MCF 10A (cell line): ENCODE measurements around the gene CAPG. TPM values are rescaled to one million over a fixed set of nuclear protein-coding genes. Genes with fewer than 3 reads are reported as not detected.
A peak's percentile ranks its signal among the peaks of the same experiment; 100 is the strongest.

Source experiments
- BruUV-seq: library from RNA; stranded (reverse); fragments of 400-500 nt; replicated peaks from 2 replicates; lab custom pipeline; 2021; lab: Mats Ljungman, UMichigan
- CTCF ChIA-PET: fragments of 300-600 bp; sonication (Branson Sonifier 250); formaldehyde crosslinking; extraction: SDS; loops from one replicate; lab custom pipeline; 2021; ENCODE audit warnings: antibody characterized with exemption, inconsistent platforms; lab: Yijun Ruan, JAX
- POLR2A ChIA-PET: fragments of 300-600, 350-650 bp; sonication (Branson Sonifier 250); formaldehyde crosslinking; extraction: SDS; loops from one replicate; lab custom pipeline; 2020; ENCODE audit warnings: antibody characterized with exemption, inconsistent platforms; lab: Yijun Ruan, JAX
- DNase-seq: peaks from one replicate; pipeline ENCODE4 v3.0.0-alpha.2; 2018; ENCODE audit not compliant: unreplicated experiment
- H3K27ac Mint-ChIP-seq: one replicate; pipeline ENCODE4 v1.8.0; 2022; ENCODE audit warnings: mild to moderate bottlenecking, low read depth, mixed read lengths; ENCODE audit not compliant: unreplicated experiment
- H3K27me3 Mint-ChIP-seq: one replicate; pipeline ENCODE4 v1.8.0; 2022; ENCODE audit warnings: mixed read lengths; ENCODE audit not compliant: insufficient read depth, unreplicated experiment
- H3K36me3 Mint-ChIP-seq: one replicate; pipeline ENCODE4 v1.8.0; 2022; ENCODE audit warnings: mild to moderate bottlenecking, moderate library complexity, mixed read lengths; ENCODE audit not compliant: insufficient read depth, unreplicated experiment
- H3K4me1 Mint-ChIP-seq: one replicate; pipeline ENCODE4 v1.8.0; 2022; ENCODE audit warnings: mixed read lengths; ENCODE audit not compliant: insufficient read depth, unreplicated experiment
- H3K4me3 Mint-ChIP-seq: one replicate; pipeline ENCODE4 v1.8.0; 2022; ENCODE audit warnings: mild to moderate bottlenecking, moderate library complexity, mixed read lengths; ENCODE audit not compliant: unreplicated experiment
- H3K9me3 Mint-ChIP-seq: one replicate; pipeline ENCODE4 v1.8.0; 2022; ENCODE audit warnings: mixed read lengths; ENCODE audit not compliant: unreplicated experiment
- CTCF ChIP-seq: fragments of 200-600 bp; IDR thresholded peaks from one replicate; pipeline ENCODE4 v1.8.0; 2022; ENCODE audit warnings: antibody characterized with exemption, mild to moderate bottlenecking; ENCODE audit not compliant: unreplicated experiment
- intact Hi-C: fragments of 100-400 bp; cut with micrococcal nuclease; formaldehyde crosslinking; loops from 2 replicates; pipeline ENCODE4 v1.14.1; 2022
- total RNA-seq: library from RNA; stranded (reverse); gene quantifications from 2 replicates; pipeline ENCODE4 v1.2.3, GENCODE V29; 2022

CAPG gene
- total RNA-seq, 1 experiment from 2014 or later, result 188 TPM

GRCh38 chr2:85401464-85401805 is 8.7 kb downstream of the CAPG start:
- Mint-ChIP-seq H3K4me1 (no peaks in the 10 kb centered on the region), H3K27ac (no peak overlapping the region), H3K4me3 (no peak overlapping the region), H3K27me3 (no peaks in the 10 kb centered on the region), H3K9me3 (no peaks in the 10 kb centered on the region), H3K36me3 (peaks cover 69% of the 10 kb centered on the region)
- POLR2A ChIA-PET, result no interaction called here
- DNase-seq, result no peak
- intact Hi-C loops, result no loop called here
- TSS peak; percentile 74 for BruUV-seq
- CTCF ChIA-PET, result interaction anchor here (0.7 kb wide), 3 partner anchors 15 to 44 kb away, joined by 3 read pairs; no protein-coding TSS in a partner anchor
- TF ChIP-seq CTCF, result no peak

- H3K4me3 Mint-ChIP-seq, result no peak overlapping the region
- H3K4me1 Mint-ChIP-seq, result no peaks in the 10 kb centered on the region
- no peaks in the 10 kb centered on the region for H3K27me3 Mint-ChIP-seq
- CTCF ChIA-PET, result interaction anchor here (0.6 to 0.7 kb wide), 3 partner anchors 14 to 131 kb away, joined by 3 read pairs; no protein-coding TSS in a partner anchor
- no peak for DNase-seq
- BruUV-seq, result no TSS peak
- intact Hi-C loops, result no loop called here
- TF ChIP-seq CTCF, result no peak
- peaks cover 68% of the 10 kb centered on the region for H3K36me3 Mint-ChIP-seq
- POLR2A ChIA-PET, result interaction anchor here (0.6 kb wide), 1 partner anchor 9 kb away, joined by 3 read pairs; no protein-coding TSS in a partner anchor
- no peaks in the 10 kb centered on the region for H3K9me3 Mint-ChIP-seq
- no peak overlapping the region for H3K27ac Mint-ChIP-seq
These were observed 9.4 kb downstream of the CAPG start for GRCh38 chr2:85400541-85401463.

- Mint-ChIP-seq H3K4me3 (no peak overlapping the region), H3K9me3 (no peaks in the 10 kb centered on the region), H3K27me3 (no peaks in the 10 kb centered on the region), H3K4me1 (no peaks in the 10 kb centered on the region), H3K36me3 (peaks cover 63% of the 10 kb centered on the region), H3K27ac (no peak overlapping the region)
- no TSS peak for BruUV-seq
- POLR2A ChIA-PET, result interaction anchor here (0.6 kb wide), 1 partner anchor 9 kb away, joined by 3 read pairs; no protein-coding TSS in a partner anchor
- no peak for DNase-seq
- TF ChIP-seq CTCF, result no peak
- CTCF ChIA-PET, result interaction anchor here (0.6 kb wide), 1 partner anchor 131 kb away, joined by 3 read pairs; no protein-coding TSS in a partner anchor
- intact Hi-C loops, result no loop called here
These were observed 10.1 kb downstream of the CAPG start for GRCh38 chr2:85400023-85400422.

GRCh38 chr2:85399183-85399455 is 11.0 kb downstream of the CAPG start:
- H3K4me1 Mint-ChIP-seq, result peaks cover 1% of the 10 kb centered on the region
- no peak for TF ChIP-seq CTCF
- ChIA-PET CTCF (no interaction called here), POLR2A (no interaction called here)
- no peaks in the 10 kb centered on the region for H3K27me3 Mint-ChIP-seq
- H3K36me3 Mint-ChIP-seq, result peaks cover 67% of the 10 kb centered on the region
- H3K4me3 Mint-ChIP-seq, result no peak overlapping the region
- DNase-seq, result no peak
- intact Hi-C loops, result no loop called here
- H3K27ac Mint-ChIP-seq, result no peak overlapping the region
- H3K9me3 Mint-ChIP-seq, result no peaks in the 10 kb centered on the region
- BruUV-seq, result no TSS peak
